SKM-1 (cell line): ENCODE measurements around the gene TPRG1.

Experiments
- DNase-seq: peaks from one replicate; lab custom pipeline; 2025; ENCODE audit not compliant: unreplicated experiment; lab: John Stamatoyannopoulos, UW

The TPRG1 gene

DNA sequence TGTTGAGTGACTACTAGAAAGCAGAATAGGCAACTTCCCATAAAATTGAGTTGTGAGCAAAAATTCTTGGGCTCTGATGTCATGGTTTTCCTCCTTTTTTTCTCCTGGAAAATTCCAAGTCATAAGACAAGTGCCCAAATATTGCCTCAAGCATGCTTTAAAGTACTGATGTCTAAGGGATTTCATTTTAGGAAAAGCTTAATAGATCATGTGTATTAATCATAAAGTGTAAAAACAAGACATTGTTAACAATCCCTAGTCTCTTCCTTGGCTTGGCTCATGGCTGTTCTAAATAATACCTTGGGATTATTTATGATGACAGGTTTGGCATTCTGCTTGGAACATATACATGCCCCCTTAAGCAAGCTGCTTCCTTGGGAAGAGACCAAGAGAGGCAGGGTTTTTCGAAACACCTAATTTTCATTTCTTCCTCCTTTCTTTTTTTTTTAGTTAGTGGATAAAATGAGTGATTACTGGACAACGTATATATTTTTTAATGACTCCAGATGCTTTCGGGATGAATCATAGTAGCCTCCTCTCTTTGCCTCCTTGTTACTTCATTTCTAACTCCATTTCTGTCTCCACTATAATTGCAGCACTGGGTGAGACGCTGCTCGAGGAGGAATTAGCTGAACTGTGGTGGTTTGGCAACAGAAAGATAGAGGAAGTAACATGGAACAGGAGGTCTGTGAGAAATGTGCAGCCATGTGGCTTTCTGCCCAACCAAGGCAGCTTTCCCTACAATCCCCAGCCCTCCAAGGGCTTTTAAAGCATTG lies 104.9 kb downstream of the TPRG1 start:
- peak; percentile 89 for DNase-seq

DNA sequence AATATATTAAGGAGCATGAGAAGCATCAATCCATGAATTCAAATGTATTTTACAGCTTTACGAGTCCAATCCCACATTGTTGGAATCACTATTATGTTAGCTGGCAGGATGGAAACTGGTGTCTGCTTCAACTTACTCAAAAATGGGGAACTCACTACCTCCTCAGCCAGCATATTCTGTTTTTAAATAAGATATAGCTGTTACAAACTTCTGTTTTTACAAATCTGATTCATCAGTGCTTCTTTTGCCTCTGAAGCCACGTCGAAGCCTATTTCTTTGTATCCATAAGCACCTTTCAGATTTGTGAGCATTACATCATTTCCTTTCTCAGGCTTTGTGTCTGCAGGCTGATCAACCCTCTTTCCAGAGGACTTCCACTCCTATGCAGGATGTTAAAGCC lies 105.9 kb downstream of the TPRG1 start:
- DNase-seq, result peak; percentile 29

DNA sequence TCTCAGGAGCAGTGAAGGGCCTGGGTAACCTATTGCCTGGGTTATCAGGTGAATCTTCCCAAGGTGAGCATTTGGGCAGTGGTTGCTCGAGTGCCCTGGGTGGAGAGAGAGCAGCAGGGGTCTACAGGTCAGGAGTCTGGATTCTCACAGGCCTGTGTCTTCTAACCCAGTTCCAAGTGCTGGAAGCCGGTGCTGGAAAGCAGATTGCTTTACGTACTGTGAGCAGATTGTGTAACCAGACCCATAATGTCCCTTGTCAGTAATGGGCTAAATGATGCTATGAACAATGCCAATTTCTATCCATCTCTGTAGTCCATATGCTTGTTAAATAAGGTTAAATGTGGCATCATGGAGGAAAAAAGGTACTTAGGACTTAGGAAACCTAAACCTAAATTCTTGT lies 106.5 kb downstream of the TPRG1 start:
- DNase-seq, result no peak

DNA sequence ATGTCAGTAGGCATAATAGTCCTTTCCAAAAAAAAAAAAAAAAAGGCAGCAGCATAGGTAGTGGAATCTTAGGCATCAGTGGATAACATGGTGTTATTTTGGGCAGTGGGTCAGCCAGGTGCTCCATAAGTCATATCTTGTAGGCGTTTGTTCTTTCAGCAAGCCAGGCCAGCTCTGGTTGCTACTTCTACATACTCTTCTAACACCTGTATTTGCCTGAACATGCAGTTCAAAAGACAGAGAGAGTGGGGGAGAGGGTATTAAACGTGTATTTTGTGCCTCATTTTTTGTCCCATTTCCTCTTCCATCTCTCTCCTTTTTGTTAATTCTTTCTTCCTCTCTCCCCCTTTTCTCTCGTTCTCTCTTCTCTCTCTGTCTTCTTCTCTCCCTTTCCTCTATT lies 110.4 kb downstream of the TPRG1 start:
- no peak for DNase-seq

DNA sequence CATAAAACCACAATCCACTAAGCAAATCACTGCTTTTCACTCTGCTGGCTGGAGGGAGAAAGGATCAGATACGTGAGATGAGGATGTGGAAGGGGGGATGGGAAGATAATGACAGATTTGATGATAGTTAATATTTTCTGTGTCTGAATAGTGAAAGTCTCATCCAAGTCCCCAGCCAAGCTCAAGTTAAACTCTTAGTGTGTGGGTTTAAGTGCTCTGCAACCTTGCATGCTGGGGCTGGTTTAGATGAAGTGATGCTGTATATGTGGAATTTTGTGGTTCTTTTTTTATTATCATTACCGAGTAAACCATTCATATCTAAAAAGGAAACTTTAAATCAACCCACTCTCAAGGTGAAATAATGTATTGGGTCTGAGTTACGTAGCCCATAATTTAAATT lies 111.0 kb downstream of the TPRG1 start:
- DNase-seq, result no peak

DNA sequence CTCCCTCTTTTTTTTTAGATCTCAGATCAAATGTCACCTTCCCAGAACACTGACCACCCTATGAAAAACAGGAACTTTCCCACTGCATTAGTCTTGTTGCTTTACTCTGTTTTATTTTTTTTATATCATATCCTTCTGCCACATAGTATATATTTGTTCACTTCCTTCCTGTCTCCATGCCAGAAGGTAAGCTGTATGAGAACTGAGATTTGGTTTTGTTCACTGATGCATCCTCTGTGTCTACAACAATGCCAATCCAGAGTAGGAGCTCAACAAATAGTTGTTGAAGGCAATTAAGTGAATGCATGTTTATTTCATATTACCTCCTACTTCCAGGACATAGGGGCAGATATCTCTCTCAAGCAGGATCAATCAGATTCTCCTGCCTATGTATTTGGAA lies 114.4 kb downstream of the TPRG1 start:
- no peak for DNase-seq

DNA sequence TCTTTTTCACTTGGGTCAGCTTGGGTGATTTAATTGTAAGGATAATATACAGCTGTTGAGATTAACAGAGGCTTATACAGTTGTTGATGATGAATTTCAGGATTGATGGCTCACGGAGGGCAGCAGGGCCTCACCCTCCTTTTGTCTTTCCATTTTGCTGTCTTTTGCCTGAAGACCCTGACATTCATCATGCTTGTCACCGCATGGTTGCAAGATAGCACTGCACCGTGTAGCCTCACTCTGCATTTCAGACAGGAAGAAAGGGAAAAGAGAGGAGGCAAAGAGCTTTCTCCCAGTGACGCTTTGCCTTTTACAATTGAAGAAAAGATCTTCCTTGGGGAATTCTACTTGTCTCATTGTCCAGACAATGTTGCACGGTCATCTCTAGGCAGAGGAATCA lies 115.1 kb downstream of the TPRG1 start:
- DNase-seq, result no peak

DNA sequence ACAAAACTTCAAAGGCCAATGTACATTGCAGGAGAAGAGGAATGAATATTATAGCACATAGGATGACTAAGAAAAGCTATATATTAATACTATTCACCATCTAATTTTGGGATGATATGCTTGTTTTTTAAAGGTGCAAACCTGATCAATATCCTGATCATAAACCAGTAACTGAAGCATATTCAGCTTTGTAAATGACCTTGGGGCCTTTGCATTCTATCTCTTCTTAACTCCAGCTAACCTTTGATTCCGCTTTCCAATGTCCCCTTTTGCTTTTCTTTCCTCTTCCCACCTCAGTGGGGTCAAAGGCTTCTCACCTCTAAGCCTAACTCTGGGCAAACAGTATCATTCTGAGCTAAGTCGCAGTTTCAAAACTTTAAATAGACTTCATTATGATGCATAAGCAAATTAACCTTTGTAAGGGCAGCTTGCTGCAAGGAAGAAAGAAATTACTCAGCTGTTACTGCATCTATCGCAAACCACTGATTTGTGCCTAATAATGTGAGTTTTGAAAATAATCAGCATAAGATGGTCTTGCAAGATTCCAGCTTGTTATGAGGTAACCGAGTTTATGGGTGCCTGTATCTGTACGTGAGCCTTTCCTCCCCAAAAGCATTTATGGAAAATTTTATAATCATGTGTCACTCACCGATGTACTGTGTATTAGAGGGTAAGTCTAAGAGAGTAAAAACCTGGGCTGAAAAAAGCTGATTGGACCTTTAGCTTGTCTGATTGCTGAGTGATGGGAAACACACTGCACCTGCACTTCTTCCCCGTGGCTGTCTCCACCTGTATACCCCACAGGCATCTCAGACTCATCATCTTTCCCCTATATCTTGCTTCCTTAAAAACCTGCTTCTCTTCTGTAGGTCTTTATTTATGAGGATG lies 116.8 kb downstream of the TPRG1 start:
- no peak for DNase-seq

DNA sequence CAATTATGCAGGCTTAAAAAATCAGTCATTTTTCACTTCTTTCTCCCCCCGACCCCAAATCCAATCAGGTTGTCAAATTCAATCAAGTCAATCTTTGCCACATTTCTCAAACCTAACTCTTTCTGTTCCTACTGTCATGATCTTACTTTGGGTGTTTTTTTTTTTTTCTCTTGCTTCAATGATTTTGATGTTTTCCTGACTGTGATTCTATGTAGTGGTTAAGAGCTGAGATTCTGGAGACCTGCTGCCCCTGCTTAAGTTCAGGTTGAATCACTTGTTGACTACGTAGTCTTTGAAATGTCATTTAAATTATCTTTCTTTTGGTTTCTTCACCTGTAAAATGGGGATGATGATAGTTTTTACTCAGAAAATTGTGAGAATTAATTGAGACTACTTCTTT lies 117.5 kb downstream of the TPRG1 start:
- no peak for DNase-seq

DNA sequence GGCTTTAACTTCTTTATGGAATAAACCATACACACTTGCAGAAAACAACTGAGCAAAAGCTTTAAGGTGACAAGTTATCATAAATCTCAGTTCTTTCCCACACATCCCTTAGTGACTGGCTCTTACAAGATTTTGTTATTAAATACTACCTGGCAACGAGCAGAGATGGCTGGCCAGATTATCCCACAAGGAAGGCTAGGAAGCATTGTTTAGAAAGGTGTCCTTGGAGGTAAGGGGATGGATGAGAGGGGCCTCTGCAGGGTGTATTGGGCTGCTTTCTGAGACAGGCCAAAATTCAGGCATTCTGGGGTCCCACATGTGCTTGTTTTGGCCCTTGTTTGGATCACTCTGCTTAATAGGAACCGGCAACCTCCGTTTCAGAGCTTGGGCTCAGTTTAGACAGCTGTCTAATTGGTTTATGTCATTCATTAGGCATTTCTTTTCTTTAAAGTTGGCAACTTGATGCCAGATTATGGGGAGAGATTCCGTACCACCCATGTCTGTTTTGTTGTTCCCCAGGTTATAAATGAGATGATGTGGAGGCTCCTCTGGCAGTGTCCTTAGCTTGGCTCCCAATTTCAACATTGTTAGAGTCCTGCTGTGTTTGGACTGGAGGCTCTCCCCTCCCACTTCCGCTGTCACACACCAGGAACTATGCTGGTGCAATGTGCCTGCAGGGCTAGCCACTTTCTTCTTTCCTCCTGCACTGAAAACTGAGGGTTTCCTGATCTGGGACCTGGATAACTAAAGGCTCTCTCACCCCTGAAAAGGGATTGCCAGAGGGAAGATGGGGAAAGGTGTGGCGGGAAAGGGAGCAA lies 121.1 kb downstream of the TPRG1 start:
- DNase-seq, result no peak

DNA sequence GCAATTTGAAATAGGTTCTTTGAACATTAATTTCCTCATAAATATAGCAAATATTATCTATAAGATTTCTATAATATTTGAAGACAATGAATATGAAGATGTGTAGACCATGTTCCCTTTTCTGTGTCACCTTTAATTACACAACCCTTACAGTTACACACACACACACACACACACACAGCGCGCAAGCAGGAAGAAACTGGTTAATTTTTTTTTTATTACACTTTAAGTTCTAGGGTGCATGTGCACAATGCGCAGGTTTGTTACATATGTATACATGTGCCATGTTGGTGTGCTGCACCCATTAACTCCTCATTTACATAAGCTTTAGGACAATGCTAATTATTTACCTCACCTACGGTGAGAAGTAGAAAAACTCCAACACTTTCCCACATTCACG lies 122.9 kb downstream of the TPRG1 start:
- DNase-seq, result no peak

DNA sequence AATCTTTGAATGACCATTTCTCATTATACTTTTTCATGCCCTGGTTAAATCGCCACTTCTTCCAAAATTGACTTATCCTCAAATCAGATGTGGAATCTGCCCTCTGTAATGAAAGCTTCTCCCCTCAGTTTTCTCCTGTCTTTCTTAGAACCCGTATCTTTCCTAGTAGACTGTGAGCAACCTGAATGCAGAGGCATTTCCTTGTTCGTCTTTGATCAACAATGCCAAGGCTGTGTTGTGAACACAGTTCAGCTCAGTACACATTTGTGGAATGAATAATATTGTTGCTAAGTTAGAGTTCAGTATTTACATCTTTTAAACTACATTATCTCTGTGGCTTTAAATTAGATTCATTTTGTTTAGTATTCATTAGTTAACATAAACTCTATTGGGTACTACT lies 123.3 kb downstream of the TPRG1 start:
- no peak for DNase-seq

DNA sequence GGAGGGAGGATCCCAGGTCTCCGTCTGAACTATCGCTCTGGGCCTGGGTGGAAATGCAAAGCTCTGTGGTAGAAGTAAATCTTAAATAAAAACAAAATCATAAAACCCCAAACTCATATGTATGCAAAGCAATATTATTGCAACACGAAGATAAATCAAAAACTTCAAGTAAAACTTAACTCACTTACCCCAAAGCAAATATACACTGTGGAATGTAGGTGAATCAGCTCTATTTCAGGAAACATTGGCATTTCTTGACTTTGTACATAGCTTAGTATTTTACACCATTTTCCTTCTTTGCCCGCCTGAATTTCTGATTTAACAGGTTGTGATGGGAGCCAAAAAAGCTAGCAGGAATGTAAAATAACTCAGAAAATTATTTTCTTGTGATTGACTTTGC lies 126.2 kb downstream of the TPRG1 start:
- no peak for DNase-seq

DNA sequence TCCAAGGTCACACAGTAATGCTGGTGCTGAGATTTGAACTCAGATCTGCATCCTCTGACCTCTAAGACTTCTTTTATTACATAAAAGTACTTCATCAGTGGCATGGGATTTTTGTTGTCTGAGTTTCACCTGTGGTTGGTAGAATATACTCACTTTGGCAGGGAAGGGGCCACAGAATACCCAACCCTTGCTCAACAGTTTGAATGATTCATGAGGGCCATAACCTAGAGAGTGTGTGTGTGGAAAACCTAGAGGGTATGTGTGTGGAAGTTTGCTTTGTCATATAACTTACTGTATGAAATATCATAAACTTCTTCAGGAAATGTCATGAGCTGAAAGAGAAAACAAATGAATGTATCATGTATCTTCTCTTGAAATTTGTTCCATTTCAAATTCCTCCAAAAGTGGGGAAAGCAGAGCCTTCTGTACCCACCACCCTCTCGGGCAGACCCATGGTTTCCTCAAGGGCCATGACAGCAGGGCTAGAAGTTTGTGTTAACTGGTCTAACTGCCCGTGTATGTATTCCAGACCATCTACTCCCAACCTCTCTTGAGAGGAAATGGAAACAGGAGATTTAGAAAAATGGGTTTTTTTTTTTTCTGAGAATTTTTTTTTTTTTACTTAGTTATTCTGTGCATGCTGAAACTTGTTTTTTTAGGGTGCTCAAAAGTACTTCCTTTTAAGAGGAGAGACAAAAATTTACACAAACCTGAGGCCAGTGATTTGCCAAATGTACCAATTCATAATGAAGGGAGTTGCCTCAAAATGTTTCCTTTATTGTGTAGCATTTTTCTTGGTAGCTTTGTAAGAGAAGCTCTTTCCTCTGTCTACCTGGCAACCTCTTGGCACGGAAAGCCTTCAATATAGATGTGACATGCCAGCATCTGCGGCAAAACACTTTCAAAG lies 127.0 kb downstream of the TPRG1 start:
- DNase-seq, result no peak

DNA sequence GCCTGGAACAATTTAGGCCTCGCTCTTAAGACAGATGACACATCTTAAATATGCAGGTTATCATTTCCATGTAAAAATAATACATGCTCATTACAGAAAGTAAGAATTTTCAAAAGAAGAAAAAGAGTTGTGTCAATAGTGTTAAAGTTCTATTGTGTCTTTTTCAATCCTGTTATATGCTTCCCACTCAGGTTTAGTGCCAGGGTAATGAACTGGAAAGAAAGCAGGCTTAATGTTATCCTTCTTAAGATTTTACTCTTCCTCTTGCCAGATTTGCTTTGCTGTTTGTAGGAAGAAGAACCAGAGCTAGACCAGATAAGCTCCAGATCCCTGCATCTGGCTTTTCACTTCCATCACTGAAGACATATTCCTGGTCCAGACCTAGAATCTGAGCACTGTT lies 128.6 kb downstream of the TPRG1 start:
- no peak for DNase-seq

DNA sequence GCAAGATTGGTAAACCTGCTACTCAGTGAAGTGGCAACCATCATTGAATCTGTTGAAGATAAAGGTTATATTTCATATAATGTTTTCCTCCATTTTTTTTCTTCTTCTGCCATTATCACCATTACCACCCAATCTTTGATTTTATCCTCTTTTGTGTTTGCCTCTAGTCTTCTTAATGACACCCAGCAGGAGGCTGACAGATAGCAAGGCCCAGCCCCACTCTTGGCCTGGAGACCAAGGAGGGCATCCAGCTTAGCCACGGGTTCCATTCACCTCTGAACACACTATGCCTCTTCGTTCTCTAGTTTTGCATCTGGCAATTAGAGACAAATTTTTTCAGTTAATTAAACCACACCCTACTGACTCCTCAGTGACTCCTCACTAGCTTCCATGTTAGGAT lies 129.7 kb downstream of the TPRG1 start:
- DNase-seq, result no peak

DNA sequence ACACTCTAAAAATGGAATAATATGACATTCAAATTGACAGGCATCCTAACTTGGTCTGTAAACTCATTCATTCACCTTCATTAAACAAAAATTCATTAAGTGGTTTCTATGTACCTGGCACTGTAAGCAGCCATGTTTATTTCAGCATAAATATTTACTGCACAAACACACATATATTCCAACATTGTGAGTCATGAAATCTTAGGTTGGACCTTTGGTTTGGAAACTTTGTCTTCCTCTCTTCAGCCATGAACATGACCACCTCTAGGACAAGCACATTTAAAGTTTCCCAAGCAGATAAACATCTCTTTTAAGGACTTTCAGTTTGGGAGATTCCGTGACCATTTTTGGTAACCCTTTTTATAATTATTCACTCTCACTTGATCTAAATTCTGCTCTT lies 131.8 kb downstream of the TPRG1 start:
- no peak for DNase-seq

DNA sequence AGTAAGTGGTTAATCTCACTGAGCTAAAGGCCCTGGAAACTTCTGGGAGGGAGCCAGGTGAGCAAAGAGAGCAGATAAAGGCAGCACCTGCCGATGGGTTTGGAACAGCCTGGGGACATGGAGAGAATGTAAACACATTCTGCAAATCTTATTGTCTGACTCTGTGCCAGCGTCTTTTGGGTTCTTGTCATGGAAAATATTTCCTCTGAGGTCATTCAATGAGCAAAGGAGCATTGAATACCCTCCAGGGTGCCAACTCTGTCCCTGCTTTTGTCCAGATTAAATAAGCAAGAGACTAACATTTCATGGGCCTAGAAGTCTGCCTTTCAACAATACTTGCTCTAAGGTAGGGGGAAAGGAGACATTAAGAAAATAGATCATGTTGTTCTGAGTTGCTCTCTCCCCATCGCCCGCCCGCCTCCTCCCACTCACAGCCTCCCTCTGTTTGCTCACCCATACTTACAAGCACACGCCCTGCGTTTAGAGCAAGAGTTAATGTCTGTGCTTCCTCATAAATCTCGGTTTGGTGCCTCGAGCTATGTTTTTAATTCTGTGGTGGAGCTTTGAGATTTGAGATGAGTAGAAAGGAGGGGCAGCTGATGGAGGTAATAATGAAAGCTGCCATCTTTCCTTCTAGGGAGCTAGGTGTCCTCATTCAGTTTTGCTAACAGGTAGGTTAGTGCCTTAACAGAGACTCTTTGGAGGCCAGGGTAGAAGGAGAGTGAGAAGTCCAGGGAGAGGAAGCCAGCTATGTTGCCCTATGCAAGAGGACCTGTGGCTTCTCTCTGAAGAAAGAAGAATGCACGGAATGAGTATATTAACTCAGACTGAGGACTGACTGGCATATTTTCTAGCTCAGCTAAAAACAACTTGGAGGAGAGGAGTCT lies 132.9 kb downstream of the TPRG1 start:
- DNase-seq, result no peak

DNA sequence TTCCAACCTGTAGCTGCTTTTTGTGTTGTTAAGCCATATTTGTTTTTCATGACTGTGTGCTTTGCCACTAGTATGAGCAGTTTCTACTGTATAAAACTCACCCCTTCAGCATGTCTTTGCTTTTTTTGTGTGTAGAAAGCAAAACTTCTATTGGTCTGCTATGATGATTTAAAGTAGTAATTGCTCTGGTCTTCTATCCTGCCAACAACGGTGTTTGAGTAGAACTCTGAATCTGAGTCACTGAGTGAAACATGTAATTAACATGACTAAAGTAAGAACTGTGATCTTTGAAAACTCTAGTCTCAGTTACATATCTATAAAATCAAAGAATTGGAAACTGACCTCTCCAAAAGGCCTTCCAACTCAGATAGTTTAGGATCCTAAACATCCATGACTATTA lies 133.6 kb downstream of the TPRG1 start:
- no peak for DNase-seq

DNA sequence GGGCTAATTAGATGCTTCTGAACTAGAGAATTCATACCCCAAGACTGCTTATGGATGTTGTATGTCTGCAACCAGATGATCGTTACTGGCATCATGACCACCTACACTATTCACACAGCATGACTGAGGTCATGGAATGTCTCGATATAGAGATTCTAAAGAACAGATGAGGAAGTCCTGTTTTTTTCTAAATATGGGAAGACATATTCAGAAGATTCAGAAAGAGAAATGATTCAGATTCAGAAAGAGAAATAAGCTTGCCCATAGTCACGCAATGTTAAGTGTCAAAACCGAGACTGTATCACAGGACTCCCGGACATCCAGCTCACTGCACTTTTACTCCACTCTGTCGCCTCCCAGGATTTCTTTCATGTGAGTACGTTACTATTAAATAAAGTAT lies 136.2 kb downstream of the TPRG1 start:
- DNase-seq, result no peak
